ENCODE results near the gene ST3GAL5. TPM values are rescaled to one million over a fixed set of nuclear protein-coding genes. Genes with fewer than 3 reads are reported as not detected.

The ST3GAL5 gene
- total RNA-seq, 8 experiments from 2014 or later, result 2.9 to 84.6 (median 21.8) TPM

DNA sequence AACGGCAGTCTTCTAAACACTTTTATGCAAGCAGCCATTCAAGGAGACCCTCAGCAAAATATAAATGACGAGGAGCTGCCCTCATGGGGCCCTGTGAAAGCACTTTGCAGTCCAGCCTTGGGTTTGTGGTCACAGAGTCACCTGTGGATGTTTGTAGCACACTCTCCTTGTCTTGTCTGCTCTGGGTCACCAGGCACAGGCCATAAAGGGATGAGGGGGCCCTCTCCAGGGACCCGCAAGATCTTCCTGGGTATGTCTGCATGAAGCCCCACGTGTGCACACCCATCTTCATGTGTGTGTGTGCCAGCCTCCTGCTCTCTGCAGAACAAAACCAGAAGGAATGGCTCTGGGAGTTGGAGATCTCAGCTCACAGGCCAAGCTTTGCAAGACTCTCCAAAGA lies 98.8 kb downstream of the ST3GAL5 start:
- WGBS, 10 experiments, result 60 to 100% (median 84%) methylated on average over 1 to 3 of the region's 4 CpGs; no CpG with 5 or more reads in 4 of the 10 experiments
- Histone ChIP-seq H3K27ac (no peak overlapping the region), H3K4me3 (no peak overlapping the region), H3K4me1 (replicated peaks in 1 of 2) (peaks cover 3 to 12% of the 10 kb centered on the region in 2 donors)
- ATAC-seq (replicated peaks in 6 of 8), result no peak
- in situ Hi-C loops (cut with MboI; ENCODE audit: low pct_unique_long_range_greater_than_20kb in 2 of 9, low sequenced_read_pairs in 9 of 9, unreplicated experiment in 9 of 9), result no loop called here

DNA sequence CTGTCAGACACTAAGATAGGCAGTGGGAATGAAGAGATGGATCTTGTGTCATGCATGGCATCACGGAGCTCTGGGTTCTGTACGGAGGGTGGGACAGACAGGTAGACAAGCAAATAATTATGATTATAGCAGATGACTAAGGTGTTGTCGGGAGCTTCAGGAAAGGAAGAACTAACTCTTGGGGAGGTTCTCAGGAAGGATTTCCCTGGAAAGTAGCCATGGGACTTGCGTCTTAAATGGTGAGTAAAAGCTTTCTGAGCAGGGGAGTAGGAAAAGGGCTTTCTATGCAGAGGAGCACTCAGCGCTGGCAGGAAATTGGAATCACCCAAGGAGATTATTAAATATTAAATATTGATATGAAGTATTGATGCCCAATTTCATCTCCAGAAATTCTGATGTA lies 99.5 kb downstream of the ST3GAL5 start:
- WGBS, 10 experiments, result 80 to 100% (median 100%) methylated on average over 1 to 5 of the region's 5 CpGs; no CpG with 5 or more reads in 2 of the 10 experiments
- ATAC-seq (replicated peaks in 6 of 8), result no peak
- in situ Hi-C loops (cut with MboI; ENCODE audit: low pct_unique_long_range_greater_than_20kb in 2 of 9, low sequenced_read_pairs in 9 of 9, unreplicated experiment in 9 of 9), result no loop called here

DNA sequence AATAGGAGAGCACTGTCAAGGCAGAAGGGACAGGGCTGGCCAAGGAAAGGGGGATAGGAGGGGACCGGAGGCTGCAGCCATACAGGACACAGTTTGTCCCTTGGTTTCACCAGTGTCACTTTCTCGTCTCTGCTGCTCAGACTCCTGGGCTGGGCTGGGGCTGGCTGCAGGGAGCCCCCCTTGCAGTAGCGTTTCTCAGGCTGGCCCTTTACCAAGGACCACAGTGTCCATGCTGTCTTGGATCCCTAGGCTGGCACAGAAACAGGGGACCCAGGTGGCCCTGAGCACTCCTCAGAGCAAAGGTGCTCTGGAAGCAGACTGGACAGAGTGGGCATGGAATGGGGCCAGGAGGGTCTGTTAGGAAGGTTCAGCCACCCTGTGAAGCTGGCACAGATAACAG lies 100.2 kb downstream of the ST3GAL5 start:
- Histone ChIP-seq H3K4me3 (no peak overlapping the region), H3K4me1 (replicated peaks in 1 of 2) (peaks cover 3% of the 10 kb centered on the region in 2 donors), H3K27ac (no peak overlapping the region)
- in situ Hi-C loops (cut with MboI; ENCODE audit: low pct_unique_long_range_greater_than_20kb in 2 of 9, low sequenced_read_pairs in 9 of 9, unreplicated experiment in 9 of 9), result no loop called here
- 89 to 100% (median 100%) methylated on average over 1 to 3 of the region's 3 CpGs; no CpG with 5 or more reads in 7 of the 10 experiments for WGBS, 10 experiments
- ATAC-seq (replicated peaks in 6 of 8), result no peak

More for the DNA sequence above, 99.5 kb downstream of the ST3GAL5 start:
- H3K4me3 ChIP-seq, result no peak overlapping the region
- H3K27ac ChIP-seq, result no peak overlapping the region
- H3K4me1 ChIP-seq (replicated peaks in 1 of 2), result peaks cover 3 to 4% of the 10 kb centered on the region in 2 donors

DNA sequence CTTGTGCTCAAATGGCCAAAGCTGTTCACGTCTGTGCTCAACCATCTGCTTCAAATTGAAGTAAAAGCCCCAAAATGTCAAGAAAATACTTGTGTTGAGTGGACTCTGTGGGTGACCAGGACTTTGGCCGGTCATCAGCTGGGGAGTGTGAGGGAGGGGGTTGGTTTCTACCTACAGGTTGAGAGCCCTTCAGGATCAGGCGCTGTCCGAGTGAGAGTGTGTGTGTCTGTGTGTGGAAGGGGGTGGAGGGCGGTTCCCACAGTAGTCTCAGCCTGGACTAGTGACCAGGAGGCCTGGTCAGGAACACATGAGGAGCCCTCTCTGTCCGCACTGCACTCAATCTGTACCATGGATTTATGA lies 100.8 kb downstream of the ST3GAL5 start:
- H3K4me1 ChIP-seq (replicated peaks in 1 of 2), result peaks cover 3% of the 10 kb centered on the region in 2 donors
- H3K27ac ChIP-seq, result no peak overlapping the region
- in situ Hi-C loops (cut with MboI; ENCODE audit: low pct_unique_long_range_greater_than_20kb in 2 of 9, low sequenced_read_pairs in 9 of 9, unreplicated experiment in 9 of 9), result no loop called here
- WGBS, 10 experiments, result 86 to 100% (median 92%) methylated on average over 1 to 2 of the region's 6 CpGs; no CpG with 5 or more reads in 7 of the 10 experiments
- no peak for ATAC-seq (replicated peaks in 6 of 8)
- H3K4me3 ChIP-seq, result no peak overlapping the region

DNA sequence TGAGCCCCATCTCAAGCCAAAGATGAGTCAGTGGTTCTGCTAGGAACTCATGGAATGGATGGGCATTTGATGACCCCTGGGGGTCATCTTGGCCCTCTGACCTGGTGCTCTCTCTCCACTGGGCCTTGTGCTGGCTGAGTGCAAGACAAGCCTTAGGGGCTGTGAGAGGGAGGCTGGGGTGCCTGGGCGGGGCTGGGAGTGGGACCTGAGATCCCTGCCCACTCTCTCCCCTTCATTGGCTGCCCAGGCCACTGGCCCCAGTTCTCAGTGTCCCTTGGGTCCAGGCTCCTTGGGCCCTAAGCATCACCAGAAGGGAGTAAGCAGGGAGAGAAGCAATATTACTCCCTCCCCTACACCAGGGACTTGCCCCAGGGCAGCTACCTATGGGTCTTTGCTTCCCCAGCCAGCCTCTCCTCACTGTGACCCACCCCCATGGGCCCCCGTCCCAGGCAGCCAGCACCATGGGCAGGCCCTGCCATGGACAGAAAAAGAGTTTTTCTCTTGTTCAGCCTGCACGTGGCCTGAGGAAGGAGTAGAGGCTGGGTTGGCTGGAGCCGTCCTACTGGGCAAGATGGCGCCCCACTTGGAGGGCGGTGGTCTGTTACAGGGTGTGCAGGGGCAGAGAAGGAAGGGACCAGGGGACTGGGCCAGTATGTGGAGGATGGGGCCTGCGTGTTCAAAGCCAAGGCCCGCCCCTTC lies 101.4 kb downstream of the ST3GAL5 start:
- no peak for ATAC-seq (replicated peaks in 6 of 8)
- Histone ChIP-seq H3K4me3 (no peak overlapping the region), H3K27ac (no peak overlapping the region), H3K4me1 (replicated peaks in 1 of 2) (peaks cover 3% of the 10 kb centered on the region in 2 donors)
- 40 to 100% (median 100%) methylated on average over 1 to 2 of the region's 8 CpGs; no CpG with 5 or more reads in 5 of the 10 experiments for WGBS, 10 experiments
- in situ Hi-C loops (cut with MboI; ENCODE audit: low pct_unique_long_range_greater_than_20kb in 2 of 9, low sequenced_read_pairs in 9 of 9, unreplicated experiment in 9 of 9), result no loop called here

Other genes with a start within 250 kb of the ST3GAL5 start
- gene SFTPB, start 220.8 kb downstream of the ST3GAL5 start, total RNA-seq, result under 1 TPM; 0.16 to 0.77 (median 0.30) TPM
- gene GNLY, start 194.6 kb downstream of the ST3GAL5 start, total RNA-seq, result under 1 TPM in 6 of 8 experiments, not detected in 2; 0.11 to 0.46 (median 0.29) TPM
- 1 to 10 TPM in 7 of 8 experiments, under 1 TPM in 1; 0.71 to 8.6 (median 1.8) TPM for gene ATOH8, start 135.0 kb downstream of the ST3GAL5 start, total RNA-seq
- gene POLR1A, start 216.9 kb upstream of the ST3GAL5 start, total RNA-seq, result 10 to 100 TPM in 7 of 8 experiments, 1 to 10 TPM in 1; 9.5 to 44.6 (median 19.2) TPM
- gene PTCD3, start 217.2 kb upstream of the ST3GAL5 start, total RNA-seq, result 100 to 1,000 TPM in 2 of 8 experiments, 10 to 100 TPM in 6; 61.9 to 178 (median 83.4) TPM